H9 (cell line): ENCODE results near the gene PIK3C2A. TPM values are rescaled to one million over a fixed set of nuclear protein-coding genes. Genes with fewer than 3 reads are reported as not detected.
A peak's percentile ranks its signal among the peaks of the same experiment; 100 is the strongest.

Experiments used
- DNase-seq: peaks from one replicate; pipeline ENCODE4 v3.0.0-alpha.2; 2017
- H2AFZ ChIP-seq: one replicate; pipeline ENCODE4 v1.6.1; 2013; ENCODE audit warnings: mild to moderate bottlenecking, low read length, control low read depth, moderate library complexity
- H2AK5ac ChIP-seq: 2 replicates; pipeline ENCODE4 v1.6.1; 2013; ENCODE audit warnings: low read length, control low read depth, mixed read lengths; ENCODE audit not compliant: insufficient read length
- H2BK120ac ChIP-seq: one replicate; pipeline ENCODE4 v1.6.1; 2013; ENCODE audit warnings: low read depth, mild to moderate bottlenecking, low read length, control low read depth, inconsistent platforms; ENCODE audit not compliant: poor library complexity, severe bottlenecking
- H2BK12ac ChIP-seq: 2 replicates; pipeline ENCODE4 v1.6.1; 2013; ENCODE audit warnings: low read length, control low read depth, mixed read lengths, low read depth; ENCODE audit not compliant: insufficient read length
- H2BK15ac ChIP-seq: 2 replicates; pipeline ENCODE4 v1.6.1; 2013; ENCODE audit warnings: low read depth, low read length, control low read depth
- H2BK20ac ChIP-seq: one replicate; pipeline ENCODE4 v1.6.1; 2013; ENCODE audit warnings: low read depth, mild to moderate bottlenecking, low read length, control low read depth, inconsistent platforms; ENCODE audit not compliant: poor library complexity, severe bottlenecking
- H2BK5ac ChIP-seq: 2 replicates; pipeline ENCODE4 v1.6.1; 2013; ENCODE audit warnings: low read length, control low read depth, mixed read lengths; ENCODE audit not compliant: insufficient read length
- H3K14ac ChIP-seq: 2 replicates; pipeline ENCODE4 v1.6.1; 2013; ENCODE audit warnings: low read length, control low read depth; ENCODE audit not compliant: insufficient read depth
- H3K18ac ChIP-seq: 2 replicates; pipeline ENCODE4 v1.6.1; 2013; ENCODE audit warnings: low read depth, mild to moderate bottlenecking, mixed read lengths, low read length, control low read depth; ENCODE audit not compliant: insufficient read length
- H3K23ac ChIP-seq: 2 replicates; pipeline ENCODE4 v1.6.1; 2013; ENCODE audit warnings: low read length, control low read depth, mixed read lengths, low read depth; ENCODE audit not compliant: insufficient read length
- H3K23me2 ChIP-seq: 2 replicates; pipeline ENCODE4 v1.6.1; 2013; ENCODE audit warnings: low read depth, mild to moderate bottlenecking, mixed read lengths, low read length, control low read depth; ENCODE audit not compliant: insufficient read length, poor library complexity, severe bottlenecking
- H3K27ac ChIP-seq: 2 replicates; pipeline ENCODE4 v1.5.1; 2013; ENCODE audit warnings: low read length, control low read depth, mixed read lengths, low read depth; ENCODE audit not compliant: insufficient read length
- H3K27me3 ChIP-seq: 2 replicates; pipeline ENCODE4 v1.6.1; 2013; ENCODE audit warnings: low read length, control low read depth, inconsistent platforms; ENCODE audit not compliant: insufficient read depth
- H3K4ac ChIP-seq: 2 replicates; pipeline ENCODE4 v1.6.1; 2013; ENCODE audit warnings: low read depth, mild to moderate bottlenecking, control low read depth, inconsistent platforms, low read length, moderate library complexity
- H3K4me1 ChIP-seq: 2 replicates; pipeline ENCODE4 v1.6.1; 2013; ENCODE audit warnings: low read length, control low read depth, inconsistent platforms; ENCODE audit not compliant: insufficient read depth
- H3K4me2 ChIP-seq: 2 replicates; pipeline ENCODE4 v1.6.1; 2013; ENCODE audit warnings: low read length, control low read depth, mixed read lengths; ENCODE audit not compliant: insufficient read length, insufficient read depth
- H3K56ac ChIP-seq: 2 replicates; pipeline ENCODE4 v1.6.1; 2013; ENCODE audit warnings: low read depth, mild to moderate bottlenecking, mixed read lengths, low read length, control low read depth; ENCODE audit not compliant: insufficient read length
- H3K79me1 ChIP-seq: 2 replicates; pipeline ENCODE4 v1.6.1; 2013; ENCODE audit warnings: low read depth, mild to moderate bottlenecking, moderate library complexity, low read length, control low read depth, inconsistent platforms; ENCODE audit not compliant: insufficient read depth, poor library complexity, severe bottlenecking
- H3K79me2 ChIP-seq: 2 replicates; pipeline ENCODE4 v1.6.1; 2013; ENCODE audit warnings: low read length, control low read depth, inconsistent platforms; ENCODE audit not compliant: insufficient read depth
- H3K9ac ChIP-seq: 2 replicates; pipeline ENCODE4 v1.6.1; 2013; ENCODE audit warnings: low read length, control low read depth, mixed read lengths; ENCODE audit not compliant: insufficient read length; ENCODE audit errors: extremely low read depth
- H3K9me3 ChIP-seq: one replicate; pipeline ENCODE4 v1.6.1; 2013; ENCODE audit warnings: low read depth, low read length, inconsistent platforms; ENCODE audit not compliant: control insufficient read depth
- H3T11ph ChIP-seq: one replicate; pipeline ENCODE4 v1.6.1; 2013; ENCODE audit warnings: mild to moderate bottlenecking, low read length, control low read depth, inconsistent platforms
- H4K20me1 ChIP-seq: one replicate; pipeline ENCODE4 v1.6.1; 2013; ENCODE audit not compliant: control insufficient read depth, insufficient read length, insufficient read depth
- H4K5ac ChIP-seq: 2 replicates; pipeline ENCODE4 v1.6.1; 2013; ENCODE audit warnings: low read depth, mild to moderate bottlenecking, mixed read lengths, low read length, control low read depth; ENCODE audit not compliant: insufficient read length
- H4K8ac ChIP-seq: replicated peaks from 2 replicates; pipeline ENCODE4 v1.6.1; 2013; ENCODE audit warnings: low read length, control low read depth, mixed read lengths, low read depth; ENCODE audit not compliant: insufficient read length
- H4K91ac ChIP-seq: 2 replicates; pipeline ENCODE4 v1.6.1; 2013; ENCODE audit warnings: low read depth, mild to moderate bottlenecking, moderate library complexity, mixed read lengths, low read length, control low read depth; ENCODE audit not compliant: insufficient read length
- H3K27ac Mint-ChIP-seq, 3 experiments: 2 replicates in 2 of 3; 3 replicates in 1 of 3; pipeline ENCODE4 v1.8.0; 2020 to 2021; ENCODE audit warnings: mixed read lengths in 3 of 3, mild to moderate bottlenecking in 1 of 3, moderate library complexity in 1 of 3
- H3K27me3 Mint-ChIP-seq: 2 replicates; pipeline ENCODE4 v1.8.0; 2021; ENCODE audit warnings: low read depth, mild to moderate bottlenecking, moderate library complexity, mixed read lengths
- H3K36me3 Mint-ChIP-seq, 3 experiments: 2 replicates in 2 of 3; 3 replicates in 1 of 3; pipeline ENCODE4 v1.8.0; 2020 to 2021; ENCODE audit warnings: low read depth in 3 of 3, mixed read lengths in 3 of 3; ENCODE audit not compliant: insufficient read depth in 1 of 3
- H3K4me1 Mint-ChIP-seq, 2 experiments: 2 replicates each; pipeline ENCODE4 v1.8.0; 2020; ENCODE audit warnings: mixed read lengths in 2 of 2
- H3K4me3 Mint-ChIP-seq, 2 experiments: 2 replicates in 1 of 2; 3 replicates in 1 of 2; pipeline ENCODE4 v1.8.0; 2020 to 2021; ENCODE audit warnings: mild to moderate bottlenecking in 2 of 2, mixed read lengths in 2 of 2, moderate library complexity in 1 of 2
- H3K9me3 Mint-ChIP-seq, 2 experiments: 2 replicates in 1 of 2; 3 replicates in 1 of 2; pipeline ENCODE4 v1.8.0; 2020; ENCODE audit warnings: mild to moderate bottlenecking in 2 of 2, mixed read lengths in 2 of 2, moderate library complexity in 1 of 2
- WGBS: extraction: QIAGEN DNeasy Blood & Tissue Kit; methylation state at CpG from one replicate; pipeline ENCODE4 v1.1.7; 2013; ENCODE audit warnings: missing lambda C conversion rate, low lambda C conversion rate, mixed read lengths; ENCODE audit not compliant: insufficient read length; ENCODE audit errors: extremely low coverage; 5-methylcytosine and 5-hydroxymethylcytosine counted together
- total RNA-seq: library from RNA; stranded (reverse); gene quantifications from 2 replicates; pipeline ENCODE4 v1.2.1, GENCODE V29; 2021
- TF ChIP-seq, protein P1 (sequence below): fragments of 200-600 bp; sonication (generic); conservative IDR thresholded peaks from 3 replicates; pipeline ENCODE4 v1.8.0; 2021; ENCODE audit warnings: antibody characterized with exemption, mild to moderate bottlenecking

Gene PIK3C2A
- total RNA-seq, 1 experiment from 2014 or later: 82.6 TPM

DNA sequence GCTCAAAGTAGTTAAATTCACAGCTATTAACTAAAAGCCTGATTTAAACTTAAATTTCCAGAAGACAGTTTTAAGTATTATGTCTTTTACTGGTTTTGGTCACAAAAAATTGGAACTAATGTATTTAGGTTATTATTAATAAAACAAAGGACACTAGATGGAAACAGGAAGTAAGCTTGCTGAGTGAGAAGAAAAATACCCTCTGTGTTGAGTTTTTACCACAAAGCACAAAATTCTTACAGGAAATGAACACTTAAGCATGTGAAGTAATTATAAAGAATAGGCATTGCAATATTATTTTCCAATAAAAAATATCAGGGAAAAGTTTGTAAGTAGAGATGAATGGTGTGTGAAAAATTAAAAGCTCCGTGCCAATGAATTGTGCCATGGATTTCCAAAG, 46.3 kb downstream of the PIK3C2A start:
- H2AK5ac ChIP-seq: no peak overlapping the region
- H3K4me1 ChIP-seq: no peaks in the 10 kb centered on the region
- no peaks in the 10 kb centered on the region for H3K27me3 Mint-ChIP-seq
- H3K23me2 ChIP-seq: no peaks in the 10 kb centered on the region
- H3K14ac ChIP-seq: no peak overlapping the region
- H3K23ac ChIP-seq: no peak overlapping the region
- no peak overlapping the region for H2BK120ac ChIP-seq
- H3K4ac ChIP-seq: no peak overlapping the region
- H2BK15ac ChIP-seq: no peak overlapping the region
- H4K8ac ChIP-seq: no peak overlapping the region
- no peaks in the 10 kb centered on the region for H3K36me3 Mint-ChIP-seq
- no peak overlapping the region for H3K4me3 Mint-ChIP-seq
- H2BK5ac ChIP-seq: no peak overlapping the region
- H2BK20ac ChIP-seq: no peak overlapping the region
- peaks cover 15% of the 10 kb centered on the region for H3K79me1 ChIP-seq
- H2BK12ac ChIP-seq: no peak overlapping the region
- TF ChIP-seq, protein P1, sequence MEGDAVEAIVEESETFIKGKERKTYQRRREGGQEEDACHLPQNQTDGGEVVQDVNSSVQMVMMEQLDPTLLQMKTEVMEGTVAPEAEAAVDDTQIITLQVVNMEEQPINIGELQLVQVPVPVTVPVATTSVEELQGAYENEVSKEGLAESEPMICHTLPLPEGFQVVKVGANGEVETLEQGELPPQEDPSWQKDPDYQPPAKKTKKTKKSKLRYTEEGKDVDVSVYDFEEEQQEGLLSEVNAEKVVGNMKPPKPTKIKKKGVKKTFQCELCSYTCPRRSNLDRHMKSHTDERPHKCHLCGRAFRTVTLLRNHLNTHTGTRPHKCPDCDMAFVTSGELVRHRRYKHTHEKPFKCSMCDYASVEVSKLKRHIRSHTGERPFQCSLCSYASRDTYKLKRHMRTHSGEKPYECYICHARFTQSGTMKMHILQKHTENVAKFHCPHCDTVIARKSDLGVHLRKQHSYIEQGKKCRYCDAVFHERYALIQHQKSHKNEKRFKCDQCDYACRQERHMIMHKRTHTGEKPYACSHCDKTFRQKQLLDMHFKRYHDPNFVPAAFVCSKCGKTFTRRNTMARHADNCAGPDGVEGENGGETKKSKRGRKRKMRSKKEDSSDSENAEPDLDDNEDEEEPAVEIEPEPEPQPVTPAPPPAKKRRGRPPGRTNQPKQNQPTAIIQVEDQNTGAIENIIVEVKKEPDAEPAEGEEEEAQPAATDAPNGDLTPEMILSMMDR: no peak
- H3K56ac ChIP-seq: no peak overlapping the region
- WGBS: no CpG with 5 or more reads among the region's 1 CpG
- peaks cover 4 to 17% of the 10 kb centered on the region in 2 experiments for H3K4me1 Mint-ChIP-seq
- H3K27ac Mint-ChIP-seq: 0 out of 7 replicates have a peak overlapping the region, but pooled peaks of 1 of the 3 experiments have one; percentile 31
- no peak overlapping the region for H3K18ac ChIP-seq
- no peaks in the 10 kb centered on the region for H3K9me3 ChIP-seq
- H3K9ac ChIP-seq: no peak overlapping the region
- H3T11ph ChIP-seq: no peak overlapping the region
- H3K9me3 Mint-ChIP-seq: no peaks in the 10 kb centered on the region
- H4K20me1 ChIP-seq: no peaks in the 10 kb centered on the region
- H3K79me2 ChIP-seq: peaks cover 17% of the 10 kb centered on the region; the same call in 1 of the 2 replicates
- H3K27ac ChIP-seq: no peak overlapping the region
- H4K91ac ChIP-seq: no peak overlapping the region
- H3K27me3 ChIP-seq: no peaks in the 10 kb centered on the region
- no peak overlapping the region for H2AFZ ChIP-seq
- DNase-seq: no peak
- no peak overlapping the region for H4K5ac ChIP-seq
- no peak overlapping the region for H3K4me2 ChIP-seq
